Measurements from ENCODE around the gene TKFC. TPM values are rescaled to one million over a fixed set of nuclear protein-coding genes. Genes with fewer than 3 reads are reported as not detected.

TKFC gene
- polyA plus RNA-seq, 1 experiment, result 37.6 TPM

GRCh38 chr11:61349189-61349751 lies 16.2 kb downstream of the TKFC start:
- ChIA-PET POLR2A (no interaction called here), CTCF (interaction anchor here (1.2 to 6.6 kb wide), 3 partner anchors 13 to 37 kb away, joined by 3 to 56 read pairs (median 16); partner anchors contain the start of genes CYB561A3 and TMEM138)
- DNase-seq (ENCODE audit: low read depth), result no peak
- peaks cover 15% of the 10 kb centered on the region for H3K36me3 ChIP-seq (ENCODE audit: control insufficient read depth, insufficient read depth, low read length)
- TF ChIP-seq CTCF (IDR thresholded peaks at IDR 0.05; ENCODE audit: insufficient read depth, low read depth, low read length), result no peak
- no peak overlapping the region for H3K4me3 ChIP-seq (ENCODE audit: low read depth, low read length)
- H3K27me3 ChIP-seq (ENCODE audit: control insufficient read depth, insufficient read depth, low read length), result no peaks in the 10 kb centered on the region

GRCh38 chr11:61349916-61350315 lies 16.9 kb downstream of the TKFC start:
- DNase-seq (ENCODE audit: low read depth), result no peak
- ChIA-PET CTCF (interaction anchor here (1.2 to 6.6 kb wide), 3 partner anchors 12 to 36 kb away, joined by 3 to 56 read pairs (median 16); partner anchors contain the start of genes CYB561A3 and TMEM138), POLR2A (no interaction called here)
- peaks cover 15% of the 10 kb centered on the region for H3K36me3 ChIP-seq (ENCODE audit: control insufficient read depth, insufficient read depth, low read length)
- TF ChIP-seq CTCF (IDR thresholded peaks at IDR 0.05; ENCODE audit: insufficient read depth, low read depth, low read length), result no peak
- H3K4me3 ChIP-seq (ENCODE audit: low read depth, low read length), result no peak overlapping the region
- no peaks in the 10 kb centered on the region for H3K27me3 ChIP-seq (ENCODE audit: control insufficient read depth, insufficient read depth, low read length)

- no peak for TF ChIP-seq CTCF (IDR thresholded peaks at IDR 0.05; ENCODE audit: insufficient read depth, low read depth, low read length)
- POLR2A ChIA-PET, result no interaction called here
- Histone ChIP-seq H3K27me3 (ENCODE audit: control insufficient read depth, insufficient read depth, low read length) (no peaks in the 10 kb centered on the region), H3K4me3 (ENCODE audit: low read depth, low read length) (no peak overlapping the region), H3K36me3 (ENCODE audit: control insufficient read depth, insufficient read depth, low read length) (peaks cover 15% of the 10 kb centered on the region)
- no peak for DNase-seq (ENCODE audit: low read depth)
- CTCF ChIA-PET, result interaction anchor here (1.2 to 6.6 kb wide), 3 partner anchors 12 to 36 kb away, joined by 3 to 56 read pairs (median 16); partner anchors contain the start of genes CYB561A3 and TMEM138
Observed at GRCh38 chr11:61350336-61350735, 17.3 kb downstream of the TKFC start.

- peaks cover 15% of the 10 kb centered on the region for H3K36me3 ChIP-seq (ENCODE audit: control insufficient read depth, insufficient read depth, low read length)
Observed at GRCh38 chr11:61350803-61351202, 17.8 kb downstream of the TKFC start.

GRCh38 chr11:61352038-61352437 lies 19.0 kb downstream of the TKFC start:
- CTCF ChIA-PET, result interaction anchor here (2.1 kb wide), 1 partner anchor 16 kb away, joined by 10 read pairs; no protein-coding TSS in a partner anchor

More at GRCh38 chr11:61350803-61351202, 17.8 kb downstream of the TKFC start:
- DNase-seq (ENCODE audit: low read depth), result no peak
- H3K4me3 ChIP-seq (ENCODE audit: low read depth, low read length), result no peak overlapping the region
- no peaks in the 10 kb centered on the region for H3K27me3 ChIP-seq (ENCODE audit: control insufficient read depth, insufficient read depth, low read length)
- CTCF ChIA-PET, result interaction anchor here (3.7 kb wide), 1 partner anchor 35 kb away, joined by 16 read pairs; no protein-coding TSS in a partner anchor
- POLR2A ChIA-PET, result no interaction called here
- no peak for TF ChIP-seq CTCF (IDR thresholded peaks at IDR 0.05; ENCODE audit: insufficient read depth, low read depth, low read length)

More at GRCh38 chr11:61352038-61352437, 19.0 kb downstream of the TKFC start:
- Histone ChIP-seq H3K4me3 (ENCODE audit: low read depth, low read length) (no peak overlapping the region), H3K27me3 (ENCODE audit: control insufficient read depth, insufficient read depth, low read length) (no peaks in the 10 kb centered on the region), H3K36me3 (ENCODE audit: control insufficient read depth, insufficient read depth, low read length) (peaks cover 13% of the 10 kb centered on the region)
- POLR2A ChIA-PET, result no interaction called here
- TF ChIP-seq CTCF (IDR thresholded peaks at IDR 0.05; ENCODE audit: insufficient read depth, low read depth, low read length), result no peak
- DNase-seq (ENCODE audit: low read depth), result no peak
